T-helper 9 cell (primary cell): Measurements from ENCODE around the gene KCNC3.

Experiments
- DNase-seq: peaks from one replicate; pipeline ENCODE4 v3.0.0-alpha.2; 2020

The KCNC3 gene

DNA sequence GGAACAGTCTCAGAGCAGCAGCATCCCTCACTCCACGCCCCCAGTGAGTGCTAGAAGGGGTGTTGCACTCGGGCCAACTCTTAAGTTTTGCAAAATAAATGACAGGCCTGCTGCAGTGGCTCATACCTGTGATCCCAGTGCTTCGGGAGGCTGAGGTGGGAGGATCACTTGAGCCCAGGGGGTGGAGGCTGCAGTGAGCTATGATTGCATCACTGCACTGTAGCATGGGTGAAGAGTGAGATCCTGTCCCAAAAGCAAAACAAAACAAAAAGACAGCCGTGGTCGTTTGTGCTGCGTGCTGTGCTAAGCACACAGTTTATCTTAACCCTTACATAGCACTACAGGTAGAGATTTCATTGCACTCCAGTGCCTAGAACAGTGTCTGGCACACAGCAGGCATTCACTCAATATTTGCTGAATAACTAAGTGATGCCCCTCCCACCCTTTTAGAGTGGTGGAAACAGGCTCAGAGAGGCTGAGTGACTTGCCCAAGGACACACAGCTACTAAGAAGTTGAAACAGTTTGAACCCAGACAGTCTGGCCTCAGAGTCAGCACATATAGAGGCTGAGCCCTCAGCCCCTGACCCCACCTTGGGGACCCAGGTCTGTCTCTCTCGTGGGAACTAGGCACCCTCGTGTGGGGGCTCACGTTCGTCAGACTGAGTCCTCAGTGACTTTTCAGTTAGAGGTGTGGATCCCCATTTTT, 18.3 kb downstream of the KCNC3 start:
- no peak for DNase-seq

DNA sequence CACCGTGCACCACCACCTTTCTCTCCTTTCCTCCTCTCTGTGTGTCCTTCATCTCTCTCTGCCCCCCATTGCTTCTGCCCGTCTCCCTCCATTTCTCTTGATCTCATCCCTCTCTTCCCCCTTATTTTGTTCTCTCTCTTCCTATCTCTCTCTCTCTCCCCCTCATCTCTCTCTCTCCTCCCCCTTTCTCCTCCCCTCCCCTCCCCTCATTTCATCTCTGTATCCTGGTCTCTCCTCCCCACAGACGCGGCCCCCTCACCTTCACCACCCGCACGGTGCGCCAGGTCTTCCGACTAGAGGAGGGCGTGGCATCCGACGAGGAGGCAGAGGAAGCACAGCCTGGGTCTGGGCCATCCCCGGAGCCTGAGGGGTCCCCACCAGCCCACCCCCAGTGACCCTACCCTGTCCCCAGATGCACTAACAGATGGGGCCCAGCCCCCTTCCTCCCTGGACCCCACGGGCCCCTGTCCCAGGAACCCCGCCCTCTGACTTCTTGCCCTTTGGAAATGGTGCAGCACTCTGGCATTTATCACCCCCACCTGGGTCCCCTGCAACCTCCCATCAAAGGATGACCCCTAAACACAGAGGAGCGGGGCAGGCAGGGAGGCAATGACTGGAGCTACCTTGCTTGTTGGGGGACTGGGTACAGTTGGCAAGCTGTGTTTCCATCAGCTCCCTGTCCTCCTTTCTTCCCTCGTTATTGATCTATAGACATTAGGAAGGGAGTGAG, 19.6 kb downstream of the KCNC3 start:
- DNase-seq = no peak

GRCh38 chr19:50308991-50309390, 20.2 kb downstream of the KCNC3 start:
- no peak for DNase-seq

GRCh38 chr19:50303558-50303957, 25.6 kb downstream of the KCNC3 start:
- no peak for DNase-seq

GRCh38 chr19:50301607-50301971, 27.6 kb downstream of the KCNC3 start:
- no peak for DNase-seq

DNA sequence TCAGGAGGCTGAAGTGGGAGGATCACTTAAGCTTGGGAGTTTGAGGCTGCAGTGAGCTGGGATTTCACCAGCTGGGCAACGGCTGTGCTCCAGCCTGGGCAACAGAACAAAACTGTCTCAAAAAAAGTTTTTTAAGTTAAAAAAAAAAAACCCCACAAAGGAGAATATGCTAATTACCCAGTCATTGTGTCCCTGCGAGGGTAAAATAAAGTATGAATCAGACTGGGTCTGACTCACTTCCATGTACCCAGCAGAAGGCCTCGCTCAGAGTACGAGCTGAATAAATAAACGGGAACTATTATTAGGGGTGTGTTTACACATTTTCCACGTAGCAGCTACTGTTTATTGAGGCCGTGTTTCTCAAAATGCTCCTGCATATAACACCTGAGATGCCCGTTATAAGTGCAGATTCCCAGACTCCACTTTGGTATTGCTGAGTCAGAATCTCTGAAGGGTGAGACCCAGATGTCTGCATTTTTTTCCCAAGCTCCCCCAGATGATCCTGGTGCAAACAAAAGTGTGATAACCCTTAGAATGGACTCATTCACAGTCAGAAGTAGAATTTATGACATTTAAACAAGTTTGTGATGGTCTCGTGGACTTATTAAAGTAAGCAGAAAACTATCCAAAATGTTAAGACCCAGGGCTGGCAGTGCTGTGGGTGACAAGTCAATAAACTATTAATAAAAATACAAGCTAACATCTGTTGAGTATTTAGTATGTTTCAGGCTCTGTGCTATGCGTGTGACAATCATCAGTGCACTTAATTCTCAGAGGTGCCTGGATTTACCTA, 28.2 kb downstream of the KCNC3 start:
- no peak for DNase-seq

GRCh38 chr19:50300051-50300450, 29.1 kb downstream of the KCNC3 start:
- no peak for DNase-seq

DNA sequence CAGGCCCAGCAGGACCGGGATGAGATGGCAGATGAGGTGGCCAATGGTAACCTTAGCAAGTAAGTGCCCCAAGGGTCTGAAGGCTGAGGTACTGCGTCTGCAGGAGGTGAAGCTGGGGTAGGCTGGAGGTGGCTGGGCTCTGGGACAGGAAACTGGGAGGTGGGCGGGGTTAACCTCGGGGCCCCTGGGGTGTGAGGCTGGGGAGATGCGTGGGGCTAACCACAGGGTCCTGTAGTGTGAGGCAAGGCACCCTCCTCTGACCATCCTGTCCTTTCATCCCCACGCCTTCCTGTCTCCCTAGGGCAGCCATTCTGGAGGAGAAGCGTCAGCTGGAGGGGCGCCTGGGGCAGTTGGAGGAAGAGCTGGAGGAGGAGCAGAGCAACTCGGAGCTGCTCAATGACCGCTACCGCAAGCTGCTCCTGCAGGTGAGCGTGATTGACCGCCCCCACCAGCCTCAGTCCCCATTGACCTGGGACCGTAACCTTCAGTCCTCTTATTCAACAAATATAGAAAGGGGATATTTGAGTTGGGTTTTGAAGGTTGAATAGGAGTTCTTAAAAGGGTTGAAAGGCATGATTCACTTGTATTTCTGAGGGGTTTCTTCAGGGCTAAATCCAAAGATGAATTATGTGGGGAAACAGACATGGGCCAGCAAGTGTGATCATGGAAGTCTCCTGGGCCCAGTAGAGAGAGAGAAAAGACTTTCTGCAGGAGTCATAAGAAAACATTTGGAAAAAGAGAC, 35.7 kb downstream of the KCNC3 start:
- no peak for DNase-seq

- DNase-seq = no peak
These were observed 36.9 kb downstream of the KCNC3 start for GRCh38 chr19:50292216-50292827.

DNA sequence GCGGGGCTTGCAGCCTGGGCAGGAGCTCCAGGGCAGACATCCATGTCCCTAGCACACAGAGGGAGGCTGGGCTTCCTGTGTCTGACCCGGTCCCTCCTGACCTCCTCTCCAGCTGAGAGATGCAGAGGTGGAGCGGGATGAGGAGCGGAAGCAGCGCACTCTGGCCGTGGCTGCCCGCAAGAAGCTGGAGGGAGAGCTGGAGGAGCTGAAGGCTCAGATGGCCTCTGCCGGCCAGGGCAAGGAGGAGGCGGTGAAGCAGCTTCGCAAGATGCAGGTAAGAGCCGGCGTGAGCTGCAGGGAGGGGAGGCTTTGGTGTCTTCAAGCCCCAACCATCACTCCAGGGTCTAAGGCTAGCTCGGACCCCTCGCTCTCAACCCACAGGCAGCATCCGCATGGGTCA, 38.4 kb downstream of the KCNC3 start:
- DNase-seq = no peak

DNA sequence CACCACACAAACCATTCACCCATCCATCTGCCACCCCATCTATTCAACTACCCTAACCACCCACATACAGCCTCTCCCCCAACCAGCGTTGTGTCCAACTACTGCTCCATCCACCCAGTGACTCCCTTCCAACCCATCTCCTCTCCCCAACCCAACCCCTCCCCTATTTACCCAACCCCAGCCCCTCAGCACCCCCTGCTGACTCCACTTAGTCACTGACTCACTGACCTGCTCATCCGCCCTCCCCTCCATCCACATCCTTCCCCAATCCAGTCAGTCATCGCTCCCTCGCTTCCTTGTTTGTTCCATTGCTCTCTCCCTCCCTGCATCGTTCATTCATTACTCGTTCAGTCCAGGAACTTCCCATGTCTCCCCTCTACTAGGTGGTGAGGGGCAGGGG, 39.2 kb downstream of the KCNC3 start:
- DNase-seq = no peak

GRCh38 chr19:50288954-50289353, 40.2 kb downstream of the KCNC3 start:
- no peak for DNase-seq

GRCh38 chr19:50287331-50287730, 41.8 kb downstream of the KCNC3 start:
- DNase-seq = no peak

DNA sequence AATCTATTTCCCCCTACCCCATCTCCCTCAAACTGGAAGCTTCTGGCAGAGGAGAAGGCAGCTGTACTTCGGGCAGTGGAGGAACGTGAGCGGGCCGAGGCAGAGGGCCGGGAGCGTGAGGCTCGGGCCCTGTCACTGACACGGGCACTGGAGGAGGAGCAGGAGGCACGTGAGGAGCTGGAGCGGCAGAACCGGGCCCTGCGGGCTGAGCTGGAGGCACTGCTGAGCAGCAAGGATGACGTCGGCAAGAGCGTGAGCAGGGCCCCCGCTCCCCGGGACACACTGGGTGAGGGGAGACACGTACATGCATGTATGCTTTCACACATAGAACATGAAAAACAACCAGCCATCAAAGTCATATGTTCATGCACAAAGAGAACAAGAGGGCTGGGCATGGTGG, 42.7 kb downstream of the KCNC3 start:
- no peak for DNase-seq

GRCh38 chr19:50285833-50286232, 43.3 kb downstream of the KCNC3 start:
- DNase-seq = no peak

GRCh38 chr19:50281491-50281890, 47.7 kb downstream of the KCNC3 start:
- no peak for DNase-seq

- DNase-seq = no peak
These were observed 48.2 kb downstream of the KCNC3 start for GRCh38 chr19:50280983-50281382.

GRCh38 chr19:50280074-50280473, 49.1 kb downstream of the KCNC3 start:
- DNase-seq = no peak

DNA sequence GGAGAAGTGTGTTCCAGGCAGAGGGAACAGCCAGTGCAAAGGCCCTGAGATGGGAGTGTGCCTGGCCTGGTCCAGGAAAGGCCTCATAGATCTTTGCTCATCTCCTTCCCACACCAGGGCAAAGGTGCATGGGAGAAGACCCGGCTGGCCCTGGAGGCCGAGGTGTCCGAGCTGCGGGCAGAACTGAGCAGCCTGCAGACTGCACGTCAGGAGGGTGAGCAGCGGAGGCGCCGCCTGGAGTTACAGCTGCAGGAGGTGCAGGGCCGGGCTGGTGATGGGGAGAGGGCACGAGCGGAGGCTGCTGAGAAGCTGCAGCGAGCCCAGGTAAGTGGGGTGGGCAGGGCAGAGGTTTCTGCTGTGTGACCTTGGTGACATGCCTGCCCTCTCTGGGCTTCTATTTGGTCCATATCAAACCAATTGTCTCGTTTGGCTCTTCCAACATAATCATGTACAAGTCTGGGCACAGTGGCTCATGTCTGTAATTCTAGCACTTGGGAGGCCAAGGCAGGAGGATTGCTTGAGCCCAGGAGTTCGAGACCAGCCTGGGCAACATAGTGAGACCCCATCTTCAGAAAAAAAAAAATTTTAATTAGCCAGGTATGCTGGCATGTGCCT, 51.1 kb downstream of the KCNC3 start:
- no peak for DNase-seq

DNA sequence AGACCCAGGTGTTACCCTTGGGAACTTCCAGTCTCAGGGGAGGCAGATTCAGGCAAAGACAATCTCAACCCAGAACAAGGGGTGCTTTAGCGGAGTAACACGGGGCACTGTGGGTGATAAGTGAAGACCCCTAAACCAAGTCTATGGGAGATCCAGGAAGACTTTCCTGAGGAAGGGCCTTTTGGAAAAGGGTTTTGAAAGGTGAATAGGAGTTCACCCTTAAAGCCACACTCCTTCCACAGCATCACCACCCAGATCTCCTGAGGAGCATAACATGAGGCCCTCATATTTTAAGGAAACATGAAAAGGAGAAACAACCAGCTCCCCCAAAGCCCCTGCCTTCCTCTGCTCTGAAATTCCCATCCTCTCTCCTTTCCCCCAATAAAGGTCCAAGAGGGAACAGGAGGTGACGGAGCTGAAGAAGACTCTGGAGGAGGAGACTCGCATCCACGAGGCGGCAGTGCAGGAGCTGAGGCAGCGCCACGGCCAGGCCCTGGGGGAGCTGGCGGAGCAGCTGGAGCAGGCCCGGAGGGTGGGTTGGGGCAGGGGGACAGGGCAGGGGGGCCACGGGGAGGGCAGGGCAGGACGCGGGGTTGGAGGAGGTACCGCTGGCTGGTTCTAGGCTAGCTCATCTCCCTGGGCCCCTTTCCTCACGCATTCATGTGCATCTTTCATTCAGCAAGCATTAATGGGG, 52.7 kb downstream of the KCNC3 start:
- DNase-seq = no peak

GRCh38 chr19:50275577-50276368, 53.4 kb downstream of the KCNC3 start:
- no peak for DNase-seq
